Measurements from ENCODE around the gene LRRC1.

The LRRC1 gene

GRCh38 chr6:53815381-53816119, 20.7 kb downstream of the LRRC1 start:
- DNase-seq (ENCODE audit: low spot score), result no peak

GRCh38 chr6:53818858-53819609, 24.2 kb downstream of the LRRC1 start:
- no peak for DNase-seq (ENCODE audit: low spot score)

GRCh38 chr6:53822401-53823125, 27.8 kb downstream of the LRRC1 start:
- no peak for DNase-seq (ENCODE audit: low spot score)

- no peak for DNase-seq (ENCODE audit: low spot score)
These were observed 29.9 kb downstream of the LRRC1 start for GRCh38 chr6:53824714-53825113.

- DNase-seq (ENCODE audit: low spot score), result no peak
These were observed 30.9 kb downstream of the LRRC1 start for GRCh38 chr6:53825532-53826321.

GRCh38 chr6:53827531-53827930, 32.7 kb downstream of the LRRC1 start:
- no peak for DNase-seq (ENCODE audit: low spot score)

- no peak for DNase-seq (ENCODE audit: low spot score)
These were observed 33.4 kb downstream of the LRRC1 start for GRCh38 chr6:53828215-53828614.

GRCh38 chr6:53828966-53829697, 34.3 kb downstream of the LRRC1 start:
- DNase-seq (ENCODE audit: low spot score), result no peak

- no peak for DNase-seq (ENCODE audit: low spot score)
These were observed 35.0 kb downstream of the LRRC1 start for GRCh38 chr6:53829698-53830221.

GRCh38 chr6:53830366-53830765, 35.6 kb downstream of the LRRC1 start:
- DNase-seq (ENCODE audit: low spot score), result no peak

GRCh38 chr6:53831081-53831869, 36.5 kb downstream of the LRRC1 start:
- DNase-seq (ENCODE audit: low spot score), result no peak

GRCh38 chr6:53831936-53832660, 37.3 kb downstream of the LRRC1 start:
- no peak for DNase-seq (ENCODE audit: low spot score)

GRCh38 chr6:53833155-53833554, 38.4 kb downstream of the LRRC1 start:
- DNase-seq (ENCODE audit: low spot score), result no peak

- no peak for DNase-seq (ENCODE audit: low spot score)
These were observed 39.3 kb downstream of the LRRC1 start for GRCh38 chr6:53834132-53834531.

GRCh38 chr6:53837865-53838769, 43.3 kb downstream of the LRRC1 start:
- no peak for DNase-seq (ENCODE audit: low spot score)

- DNase-seq (ENCODE audit: low spot score), result no peak
These were observed 45.2 kb downstream of the LRRC1 start for GRCh38 chr6:53840027-53840426.

GRCh38 chr6:53845280-53846195, 50.7 kb downstream of the LRRC1 start:
- DNase-seq (ENCODE audit: low spot score), result no peak

Measured in CD4-positive, alpha-beta T cell treated with Interleukin-6 at 100 ng/mL for 8 hours (primary cell).